Measurements from ENCODE around the gene SYDE2. TPM values are rescaled to one million over a fixed set of nuclear protein-coding genes. Genes with fewer than 3 reads are reported as not detected.

SYDE2 gene
- polyA plus RNA-seq, 2 of the 4 experiments (the other 2 are of a cell fraction), result 0.92 to 2.6 TPM

GRCh38 chr1:85178396-85178795 is 22.4 kb downstream of the SYDE2 start:
- FAIRE-seq (no peak), DNase-seq (ENCODE audit: low read depth in 1 of 2, low spot score in 1 of 2) (no peak), ATAC-seq (no peak)
- Histone ChIP-seq H3K4me3 (no peak overlapping the region), H3K4me1 (no peaks in the 10 kb centered on the region), H3K9me3 (no peaks in the 10 kb centered on the region), H3K4me2 (no peak overlapping the region), H3K27ac (no peak overlapping the region)
- TF ChIP-seq EP300 (IDR thresholded peaks at IDR 0.05), result no peak
- CTCF ChIA-PET, result no interaction called here
- WGBS (ENCODE audit: missing lambda C conversion rate), result 100% methylated on average over 2 of the region's 2 CpGs
- POLR2A ChIA-PET, result no interaction called here

GRCh38 chr1:85174503-85174902 is 26.3 kb downstream of the SYDE2 start:
- H3K27ac ChIP-seq, result no peak overlapping the region
- TF ChIP-seq HOXB5 (CRISPR knock-in tag; IDR thresholded peaks at IDR 0.05), result no peak
- no peak for FAIRE-seq
- 91% methylated on average over 1 of the region's 1 CpG for WGBS (ENCODE audit: missing lambda C conversion rate)
- no peak for DNase-seq (ENCODE audit: low read depth in 1 of 2, low spot score in 1 of 2)
- H3K4me1 ChIP-seq, result no peaks in the 10 kb centered on the region
- no peaks in the 10 kb centered on the region for H3K9me3 ChIP-seq
- POLR2A ChIA-PET, result no interaction called here
- CTCF ChIA-PET, result no interaction called here
- no peak for ATAC-seq
- no peak overlapping the region for H3K4me2 ChIP-seq
- H3K4me3 ChIP-seq, result no peak overlapping the region

- Histone ChIP-seq H3K4me3 (no peak overlapping the region), H3K9me3 (no peaks in the 10 kb centered on the region), H3K4me1 (no peaks in the 10 kb centered on the region), H3K27ac (no peak overlapping the region), H3K4me2 (no peak overlapping the region)
- no peak for FAIRE-seq
- TF ChIP-seq REST (IDR thresholded peaks at IDR 0.05) (no peak), HEYL (CRISPR knock-in tag; IDR thresholded peaks at IDR 0.05) (no peak), JUN (IDR thresholded peaks at IDR 0.05) (no peak), POLR2A (IDR thresholded peaks at IDR 0.05; ENCODE audit: low read length) (no peak), MYC (IDR thresholded peaks at IDR 0.05; ENCODE audit: borderline replicate concordance, low read length) (no peak), POLR2AphosphoS2 (conservative IDR thresholded peaks at IDR 0.05; ENCODE audit: low read length) (no peak), BHLHE40 (IDR thresholded peaks at IDR 0.05; ENCODE audit: low read depth, low read length) (no peak), HOXB13 (CRISPR knock-in tag; IDR thresholded peaks at IDR 0.05; ENCODE audit: low read depth) (no peak), NFE2L2 (conservative IDR thresholded peaks at IDR 0.05; ENCODE audit: low read length) (no peak), KDM1A (IDR thresholded peaks at IDR 0.05; ENCODE audit: low read depth) (no peak), FOSB (CRISPR knock-in tag; IDR thresholded peaks at IDR 0.05) (no peak), FOSL2 (IDR thresholded peaks at IDR 0.05) (no peak), FOSL2 (CRISPR knock-in tag; IDR thresholded peaks at IDR 0.05) (no peak), ZC3H11A (IDR thresholded peaks at IDR 0.05) (no peak)
- TF ChIP-seq, protein P1, sequence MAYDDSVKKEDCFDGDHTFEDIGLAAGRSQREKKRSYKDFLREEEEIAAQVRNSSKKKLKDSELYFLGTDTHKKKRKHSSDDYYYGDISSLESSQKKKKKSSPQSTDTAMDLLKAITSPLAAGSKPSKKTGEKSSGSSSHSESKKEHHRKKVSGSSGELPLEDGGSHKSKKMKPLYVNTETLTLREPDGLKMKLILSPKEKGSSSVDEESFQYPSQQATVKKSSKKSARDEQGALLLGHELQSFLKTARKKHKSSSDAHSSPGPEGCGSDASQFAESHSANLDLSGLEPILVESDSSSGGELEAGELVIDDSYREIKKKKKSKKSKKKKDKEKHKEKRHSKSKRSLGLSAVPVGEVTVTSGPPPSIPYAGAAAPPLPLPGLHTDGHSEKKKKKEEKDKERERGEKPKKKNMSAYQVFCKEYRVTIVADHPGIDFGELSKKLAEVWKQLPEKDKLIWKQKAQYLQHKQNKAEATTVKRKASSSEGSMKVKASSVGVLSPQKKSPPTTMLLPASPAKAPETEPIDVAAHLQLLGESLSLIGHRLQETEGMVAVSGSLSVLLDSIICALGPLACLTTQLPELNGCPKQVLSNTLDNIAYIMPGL (CRISPR knock-in tag; IDR thresholded peaks at IDR 0.05; ENCODE audit: borderline replicate concordance), result no peak
- TF ChIP-seq, protein P2, sequence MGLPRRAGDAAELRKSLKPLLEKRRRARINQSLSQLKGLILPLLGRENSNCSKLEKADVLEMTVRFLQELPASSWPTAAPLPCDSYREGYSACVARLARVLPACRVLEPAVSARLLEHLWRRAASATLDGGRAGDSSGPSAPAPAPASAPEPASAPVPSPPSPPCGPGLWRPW (IDR thresholded peaks at IDR 0.05), result no peak
- TF ChIP-seq, protein P3, sequence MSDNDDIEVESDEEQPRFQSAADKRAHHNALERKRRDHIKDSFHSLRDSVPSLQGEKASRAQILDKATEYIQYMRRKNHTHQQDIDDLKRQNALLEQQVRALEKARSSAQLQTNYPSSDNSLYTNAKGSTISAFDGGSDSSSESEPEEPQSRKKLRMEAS (IDR thresholded peaks at IDR 0.05), result no peak
- TF ChIP-seq, protein P4, sequence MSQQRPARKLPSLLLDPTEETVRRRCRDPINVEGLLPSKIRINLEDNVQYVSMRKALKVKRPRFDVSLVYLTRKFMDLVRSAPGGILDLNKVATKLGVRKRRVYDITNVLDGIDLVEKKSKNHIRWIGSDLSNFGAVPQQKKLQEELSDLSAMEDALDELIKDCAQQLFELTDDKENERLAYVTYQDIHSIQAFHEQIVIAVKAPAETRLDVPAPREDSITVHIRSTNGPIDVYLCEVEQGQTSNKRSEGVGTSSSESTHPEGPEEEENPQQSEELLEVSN (IDR thresholded peaks at IDR 0.05; ENCODE audit: borderline replicate concordance, low read depth), result no peak
- TF ChIP-seq, protein P5, sequence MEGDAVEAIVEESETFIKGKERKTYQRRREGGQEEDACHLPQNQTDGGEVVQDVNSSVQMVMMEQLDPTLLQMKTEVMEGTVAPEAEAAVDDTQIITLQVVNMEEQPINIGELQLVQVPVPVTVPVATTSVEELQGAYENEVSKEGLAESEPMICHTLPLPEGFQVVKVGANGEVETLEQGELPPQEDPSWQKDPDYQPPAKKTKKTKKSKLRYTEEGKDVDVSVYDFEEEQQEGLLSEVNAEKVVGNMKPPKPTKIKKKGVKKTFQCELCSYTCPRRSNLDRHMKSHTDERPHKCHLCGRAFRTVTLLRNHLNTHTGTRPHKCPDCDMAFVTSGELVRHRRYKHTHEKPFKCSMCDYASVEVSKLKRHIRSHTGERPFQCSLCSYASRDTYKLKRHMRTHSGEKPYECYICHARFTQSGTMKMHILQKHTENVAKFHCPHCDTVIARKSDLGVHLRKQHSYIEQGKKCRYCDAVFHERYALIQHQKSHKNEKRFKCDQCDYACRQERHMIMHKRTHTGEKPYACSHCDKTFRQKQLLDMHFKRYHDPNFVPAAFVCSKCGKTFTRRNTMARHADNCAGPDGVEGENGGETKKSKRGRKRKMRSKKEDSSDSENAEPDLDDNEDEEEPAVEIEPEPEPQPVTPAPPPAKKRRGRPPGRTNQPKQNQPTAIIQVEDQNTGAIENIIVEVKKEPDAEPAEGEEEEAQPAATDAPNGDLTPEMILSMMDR (IDR thresholded peaks at IDR 0.05), result no peak
- TF ChIP-seq, protein P6, sequence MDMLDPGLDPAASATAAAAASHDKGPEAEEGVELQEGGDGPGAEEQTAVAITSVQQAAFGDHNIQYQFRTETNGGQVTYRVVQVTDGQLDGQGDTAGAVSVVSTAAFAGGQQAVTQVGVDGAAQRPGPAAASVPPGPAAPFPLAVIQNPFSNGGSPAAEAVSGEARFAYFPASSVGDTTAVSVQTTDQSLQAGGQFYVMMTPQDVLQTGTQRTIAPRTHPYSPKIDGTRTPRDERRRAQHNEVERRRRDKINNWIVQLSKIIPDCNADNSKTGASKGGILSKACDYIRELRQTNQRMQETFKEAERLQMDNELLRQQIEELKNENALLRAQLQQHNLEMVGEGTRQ (IDR thresholded peaks at IDR 0.05), result no peak
- TF ChIP-seq, protein P7, sequence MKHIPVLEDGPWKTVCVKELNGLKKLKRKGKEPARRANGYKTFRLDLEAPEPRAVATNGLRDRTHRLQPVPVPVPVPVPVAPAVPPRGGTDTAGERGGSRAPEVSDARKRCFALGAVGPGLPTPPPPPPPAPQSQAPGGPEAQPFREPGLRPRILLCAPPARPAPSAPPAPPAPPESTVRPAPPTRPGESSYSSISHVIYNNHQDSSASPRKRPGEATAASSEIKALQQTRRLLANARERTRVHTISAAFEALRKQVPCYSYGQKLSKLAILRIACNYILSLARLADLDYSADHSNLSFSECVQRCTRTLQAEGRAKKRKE (CRISPR knock-in tag; IDR thresholded peaks at IDR 0.05; ENCODE audit: low read depth), result no peak
- POLR2A ChIA-PET, result no interaction called here
- WGBS (ENCODE audit: missing lambda C conversion rate), result 85% methylated on average over 4 of the region's 4 CpGs
- no peak for ATAC-seq
- CTCF ChIA-PET, result no interaction called here
- no peak for DNase-seq (ENCODE audit: low read depth in 1 of 2, low spot score in 1 of 2)
Observed at GRCh38 chr1:85172684-85173337, 28.0 kb downstream of the SYDE2 start.
